T1000 (cell line): ENCODE data around the gene RNGTT.
"Not testable (repeated sequence)": the region's sequence is repeated elsewhere in the genome, so short reads cannot be mapped to it uniquely, and the experiment has no call there.

Experiments used
- DNase-seq: peaks from one replicate; lab custom pipeline; 2025; ENCODE audit warnings: mixed read lengths; lab: John Stamatoyannopoulos, UW

Gene RNGTT

GRCh38 chr6:88910922-88911778 is 52.3 kb downstream of the RNGTT start:
- DNase-seq = no peak

GRCh38 chr6:88908598-88909548 is 54.5 kb downstream of the RNGTT start:
- no peak for DNase-seq

- not testable (repeated sequence) for DNase-seq
Observed at GRCh38 chr6:88907148-88907547, 56.3 kb downstream of the RNGTT start.

- DNase-seq = no peak
Observed at GRCh38 chr6:88899569-88900316, 63.7 kb downstream of the RNGTT start.

GRCh38 chr6:88895911-88896310 is 67.5 kb downstream of the RNGTT start:
- DNase-seq = no peak

- DNase-seq = no peak
Observed at GRCh38 chr6:88890860-88891845, 72.3 kb downstream of the RNGTT start.

GRCh38 chr6:88890394-88890793 is 73.0 kb downstream of the RNGTT start:
- no peak for DNase-seq

GRCh38 chr6:88884361-88884760 is 79.1 kb downstream of the RNGTT start:
- no peak for DNase-seq

- DNase-seq = no peak
Observed at GRCh38 chr6:88882536-88882935, 80.9 kb downstream of the RNGTT start.

- DNase-seq = no peak
Observed at GRCh38 chr6:88881451-88881850, 82.0 kb downstream of the RNGTT start.

GRCh38 chr6:88880021-88880420 is 83.4 kb downstream of the RNGTT start:
- DNase-seq = no peak

- no peak for DNase-seq
Observed at GRCh38 chr6:88877893-88878292, 85.5 kb downstream of the RNGTT start.

- DNase-seq = no peak
Observed at GRCh38 chr6:88872962-88873361, 90.5 kb downstream of the RNGTT start.

- DNase-seq = no peak
Observed at GRCh38 chr6:88871498-88871897, 91.9 kb downstream of the RNGTT start.

- no peak for DNase-seq
Observed at GRCh38 chr6:88870717-88871330, 92.6 kb downstream of the RNGTT start.

- DNase-seq = no peak
Observed at GRCh38 chr6:88869263-88870020, 94.0 kb downstream of the RNGTT start.

- DNase-seq = no peak
Observed at GRCh38 chr6:88867841-88868731, 95.3 kb downstream of the RNGTT start.

- no peak for DNase-seq
Observed at GRCh38 chr6:88866856-88867255, 96.6 kb downstream of the RNGTT start.

GRCh38 chr6:88865275-88865674 is 98.1 kb downstream of the RNGTT start:
- no peak for DNase-seq
